Measurements from ENCODE around the gene HIPK2.

Gene HIPK2

GRCh38 chr7:139536152-139536551 lies 241.6 kb downstream of the HIPK2 start:
- DNase-seq (ENCODE audit: insufficient read length, low spot score) = no peak
- FAIRE-seq = no peak
- TF ChIP-seq CTCF (IDR thresholded peaks at IDR 0.05; ENCODE audit: insufficient read depth, missing control alignments) = no peak

GRCh38 chr7:139534966-139535651 lies 242.7 kb downstream of the HIPK2 start:
- no peak for FAIRE-seq
- TF ChIP-seq CTCF (IDR thresholded peaks at IDR 0.05; ENCODE audit: insufficient read depth, missing control alignments) = no peak
- DNase-seq (ENCODE audit: insufficient read length, low spot score) = no peak

GRCh38 chr7:139534096-139534495 lies 243.7 kb downstream of the HIPK2 start:
- no peak for TF ChIP-seq CTCF (IDR thresholded peaks at IDR 0.05; ENCODE audit: insufficient read depth, missing control alignments)
- FAIRE-seq = no peak
- no peak for DNase-seq (ENCODE audit: insufficient read length, low spot score)

- DNase-seq (ENCODE audit: insufficient read length, low spot score) = no peak
- no peak for FAIRE-seq
- TF ChIP-seq CTCF (IDR thresholded peaks at IDR 0.05; ENCODE audit: insufficient read depth, missing control alignments) = no peak
Measured at GRCh38 chr7:139532636-139533155, 245.1 kb downstream of the HIPK2 start.

GRCh38 chr7:139531094-139531493 lies 246.7 kb downstream of the HIPK2 start:
- no peak for FAIRE-seq
- no peak for DNase-seq (ENCODE audit: insufficient read length, low spot score)
- no peak for TF ChIP-seq CTCF (IDR thresholded peaks at IDR 0.05; ENCODE audit: insufficient read depth, missing control alignments)

- FAIRE-seq (no peak), DNase-seq (ENCODE audit: insufficient read length, low spot score) (no peak)
- TF ChIP-seq CTCF (IDR thresholded peaks at IDR 0.05; ENCODE audit: insufficient read depth, missing control alignments) = no peak
Measured at GRCh38 chr7:139526578-139527544, 250.9 kb downstream of the HIPK2 start.

Measured in D721Med (cell line).